HFF-Myc (cell line): ENCODE measurements around the gene NAV2.
"Not testable (repeated sequence)": the region's sequence is repeated elsewhere in the genome, so short reads cannot be mapped to it uniquely, and the experiment has no call there.

Experiments used
- DNase-seq: peaks from one replicate; pipeline ENCODE4 v3.0.0-alpha.2; 2011; ENCODE audit warnings: low read depth; ENCODE audit errors: extremely low read depth
- H3K4me3 ChIP-seq: replicated peaks from 2 replicates; pipeline ENCODE4 v1.5.1; 2011; ENCODE audit warnings: low read depth, mild to moderate bottlenecking, control low read depth, low read length
- CTCF ChIP-seq: IDR thresholded peaks from 2 replicates; pipeline ENCODE4 v1.5.1; 2012; ENCODE audit warnings: mild to moderate bottlenecking, low read depth, low read length, control low read depth; ENCODE audit errors: missing control alignments

The NAV2 gene

GRCh38 chr11:19920982-19921381, 208.3 kb downstream of the NAV2 start:
- no peak overlapping the region for H3K4me3 ChIP-seq
- DNase-seq, result no peak
- no peak for TF ChIP-seq CTCF

DNA sequence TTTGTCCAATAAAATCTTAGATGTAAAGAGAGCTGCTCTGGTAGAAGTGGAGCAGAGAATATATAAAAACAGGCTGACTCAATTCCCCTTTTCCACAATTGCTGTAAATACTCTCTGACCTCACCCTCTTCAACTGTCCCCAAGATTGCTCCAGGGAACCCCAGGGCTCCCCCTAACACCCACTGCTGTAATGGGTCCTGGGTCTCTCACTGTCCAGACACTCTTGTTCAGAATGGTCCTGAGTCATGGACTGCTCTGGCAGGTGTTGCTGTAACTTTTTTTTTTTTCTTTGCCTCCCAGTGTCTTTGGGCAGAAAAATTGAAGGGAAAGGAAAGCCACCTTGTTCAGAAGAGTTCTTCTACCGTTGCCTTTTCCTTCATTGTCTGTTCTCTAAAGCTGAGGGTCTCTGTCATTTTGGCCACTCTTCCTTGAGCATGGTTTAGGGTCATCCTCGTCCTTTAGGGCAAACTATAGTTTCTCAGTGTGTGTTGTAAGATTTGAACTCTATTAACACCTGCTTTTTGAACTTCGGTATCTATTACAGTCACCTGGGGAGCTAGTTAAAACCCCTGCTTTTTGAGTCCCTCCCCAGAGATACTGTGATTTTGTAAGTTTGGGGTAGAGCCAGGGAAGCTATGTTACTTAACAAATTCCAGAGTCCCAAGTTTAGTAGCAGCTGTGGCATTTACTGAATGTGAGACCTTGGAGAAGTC, 209.5 kb downstream of the NAV2 start:
- no peak for TF ChIP-seq CTCF
- DNase-seq, result no peak
- no peak overlapping the region for H3K4me3 ChIP-seq

GRCh38 chr11:19922689-19923035, 210.0 kb downstream of the NAV2 start:
- no peak for DNase-seq
- no peak overlapping the region for H3K4me3 ChIP-seq
- no peak for TF ChIP-seq CTCF

DNA sequence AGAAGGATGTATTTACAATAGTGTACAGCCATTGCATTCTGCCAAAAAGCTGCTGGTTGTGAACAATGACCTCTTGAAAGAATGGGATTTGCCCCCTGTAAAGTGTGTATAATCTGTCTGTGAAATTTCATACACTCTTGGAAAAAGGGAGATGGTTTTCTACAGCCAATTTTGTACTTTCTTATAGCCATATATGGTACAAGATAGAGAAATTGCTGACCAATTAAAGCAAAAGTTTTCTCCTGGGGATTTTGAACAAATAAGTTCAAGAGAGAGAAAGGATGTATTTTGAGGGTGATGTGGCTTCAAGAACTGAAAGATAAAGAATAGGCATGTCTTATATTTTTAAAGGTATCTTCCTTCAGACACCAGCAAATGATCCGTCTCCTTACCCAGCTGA, 211.0 kb downstream of the NAV2 start:
- H3K4me3 ChIP-seq, result no peak overlapping the region
- DNase-seq, result no peak
- no peak for TF ChIP-seq CTCF

DNA sequence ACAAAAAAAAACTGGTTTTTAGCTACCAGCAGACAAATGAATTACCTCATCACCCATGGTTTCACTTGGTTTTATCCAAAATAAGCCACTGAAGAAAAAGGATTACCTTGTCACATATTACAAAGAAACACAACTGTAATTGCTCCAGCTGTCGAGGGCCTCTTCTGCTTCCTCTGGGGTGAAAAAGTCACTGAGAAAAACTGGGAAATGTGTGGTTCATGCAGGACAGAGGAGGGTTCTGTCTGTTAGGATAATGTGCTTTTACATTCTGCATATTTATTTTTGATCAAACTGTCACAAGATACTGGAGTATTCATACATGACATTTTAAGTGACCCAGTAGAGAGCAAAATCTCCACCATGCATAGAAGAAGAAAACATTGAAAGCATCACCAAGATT, 211.7 kb downstream of the NAV2 start:
- DNase-seq, result no peak
- TF ChIP-seq CTCF, result no peak
- no peak overlapping the region for H3K4me3 ChIP-seq

DNA sequence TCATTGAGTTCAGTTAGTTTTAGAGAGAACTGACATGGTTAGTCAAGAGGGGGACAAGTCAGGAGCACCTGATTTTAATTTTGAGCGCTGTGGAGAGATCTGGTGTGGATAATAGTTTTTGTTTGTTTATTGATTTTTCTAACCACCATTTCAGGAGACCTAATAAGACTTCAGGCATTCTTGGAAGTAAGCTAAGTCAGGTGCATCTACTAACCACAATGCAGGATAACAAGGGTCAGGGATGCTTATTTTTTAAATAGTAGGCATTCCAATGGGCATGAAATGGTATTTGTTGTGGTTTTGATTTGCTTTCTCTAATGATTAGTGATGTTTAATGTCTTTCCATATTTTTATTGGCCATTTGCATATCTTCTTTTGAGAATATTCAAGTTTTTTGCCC, 212.1 kb downstream of the NAV2 start:
- TF ChIP-seq CTCF, result no peak
- no peak for DNase-seq
- no peak overlapping the region for H3K4me3 ChIP-seq

DNA sequence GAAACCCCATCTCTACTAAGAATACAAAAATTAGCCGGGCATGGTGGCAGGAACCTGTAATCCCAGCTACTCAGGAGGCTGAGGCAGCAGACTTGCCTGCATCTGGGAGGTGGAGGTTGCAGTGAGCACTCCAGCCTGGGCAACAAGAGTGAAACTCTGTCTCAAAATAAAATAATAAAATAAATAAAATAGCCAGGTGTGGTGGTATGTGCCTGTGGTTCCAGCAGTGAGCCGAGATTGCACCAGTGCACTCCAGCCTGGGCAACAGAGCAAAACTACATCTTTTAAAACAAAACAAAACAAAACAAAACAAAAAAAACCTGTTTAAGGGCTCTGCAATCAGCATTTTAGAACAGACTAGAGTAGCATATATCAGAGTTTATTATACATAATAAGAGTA, 214.8 kb downstream of the NAV2 start:
- not testable (repeated sequence) for DNase-seq, H3K4me3 ChIP-seq

DNA sequence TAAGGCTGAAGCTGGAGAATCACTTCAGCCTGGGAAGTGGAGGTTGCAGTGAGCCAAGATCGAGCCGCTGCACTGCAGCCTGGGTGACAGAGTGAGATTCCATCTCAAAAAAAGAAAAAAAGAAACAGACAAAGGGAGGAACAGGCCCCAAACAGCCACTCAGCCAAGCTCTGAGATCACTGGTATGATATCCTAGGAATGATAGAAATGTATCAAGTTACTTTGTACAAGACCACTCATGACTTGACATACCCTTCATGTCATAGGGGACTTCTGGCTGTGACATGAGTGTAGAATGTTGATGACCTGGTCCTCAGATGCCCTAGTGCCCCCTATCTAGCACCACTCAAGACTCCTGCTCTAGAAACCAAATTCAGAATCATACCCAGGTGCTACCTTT, 216.5 kb downstream of the NAV2 start:
- no peak overlapping the region for H3K4me3 ChIP-seq
- TF ChIP-seq CTCF, result no peak
- no peak for DNase-seq
